Activated T-cell treated with anti-CD3 and anti-CD28 coated beads, Interleukin-2, amount 50 U/mL, for 24 hours (primary cell): ENCODE data around the gene ADARB2.
"Not testable (repeated sequence)": the region's sequence is repeated elsewhere in the genome, so short reads cannot be mapped to it uniquely, and the experiment has no call there.

Experiments used
- DNase-seq: peaks from one replicate; pipeline ENCODE4 v3.0.0-alpha.2; 2020
- H3K27ac Mint-ChIP-seq: 2 replicates; pipeline ENCODE4 v1.8.0; 2020; ENCODE audit warnings: mild to moderate bottlenecking, mixed read lengths
- H3K27me3 Mint-ChIP-seq: 2 replicates; pipeline ENCODE4 v1.8.0; 2020; ENCODE audit warnings: mixed read lengths
- H3K36me3 Mint-ChIP-seq: 2 replicates; pipeline ENCODE4 v1.8.0; 2020; ENCODE audit warnings: low read depth, mixed read lengths
- H3K4me1 Mint-ChIP-seq: 2 replicates; pipeline ENCODE4 v1.8.0; 2020; ENCODE audit warnings: low read depth, mixed read lengths
- H3K4me3 Mint-ChIP-seq: 2 replicates; pipeline ENCODE4 v1.8.0; 2020; ENCODE audit warnings: mild to moderate bottlenecking, moderate library complexity, mixed read lengths
- H3K9me3 Mint-ChIP-seq: 2 replicates; pipeline ENCODE4 v1.8.0; 2020; ENCODE audit warnings: mixed read lengths

Gene ADARB2

GRCh38 chr10:1544929-1545328 is 192.4 kb downstream of the ADARB2 start:
- H3K4me1 Mint-ChIP-seq, result no peaks in the 10 kb centered on the region
- H3K4me3 Mint-ChIP-seq, result no peak overlapping the region
- no peaks in the 10 kb centered on the region for H3K27me3 Mint-ChIP-seq
- no peak overlapping the region for H3K27ac Mint-ChIP-seq
- H3K9me3 Mint-ChIP-seq, result no peaks in the 10 kb centered on the region
- no peak for DNase-seq
- no peaks in the 10 kb centered on the region for H3K36me3 Mint-ChIP-seq

GRCh38 chr10:1544209-1544673 is 193.1 kb downstream of the ADARB2 start:
- no peaks in the 10 kb centered on the region for H3K36me3 Mint-ChIP-seq
- no peaks in the 10 kb centered on the region for H3K4me1 Mint-ChIP-seq
- no peaks in the 10 kb centered on the region for H3K9me3 Mint-ChIP-seq
- no peaks in the 10 kb centered on the region for H3K27me3 Mint-ChIP-seq
- DNase-seq, result no peak
- no peak overlapping the region for H3K27ac Mint-ChIP-seq
- no peak overlapping the region for H3K4me3 Mint-ChIP-seq

- no peaks in the 10 kb centered on the region for H3K9me3 Mint-ChIP-seq
- no peak overlapping the region for H3K27ac Mint-ChIP-seq
- no peak for DNase-seq
- no peaks in the 10 kb centered on the region for H3K27me3 Mint-ChIP-seq
- no peak overlapping the region for H3K4me3 Mint-ChIP-seq
- no peaks in the 10 kb centered on the region for H3K36me3 Mint-ChIP-seq
- H3K4me1 Mint-ChIP-seq, result no peaks in the 10 kb centered on the region
Measured at GRCh38 chr10:1543596-1543995, 193.7 kb downstream of the ADARB2 start.

- H3K36me3 Mint-ChIP-seq, result no peaks in the 10 kb centered on the region
- no peak overlapping the region for H3K4me3 Mint-ChIP-seq
- H3K9me3 Mint-ChIP-seq, result no peaks in the 10 kb centered on the region
- H3K27me3 Mint-ChIP-seq, result no peaks in the 10 kb centered on the region
- no peak overlapping the region for H3K27ac Mint-ChIP-seq
- no peaks in the 10 kb centered on the region for H3K4me1 Mint-ChIP-seq
- DNase-seq, result no peak
Measured at GRCh38 chr10:1542941-1543340, 194.4 kb downstream of the ADARB2 start.

- H3K4me1 Mint-ChIP-seq, result no peaks in the 10 kb centered on the region
- no peaks in the 10 kb centered on the region for H3K9me3 Mint-ChIP-seq
- no peak overlapping the region for H3K4me3 Mint-ChIP-seq
- no peak for DNase-seq
- no peaks in the 10 kb centered on the region for H3K36me3 Mint-ChIP-seq
- no peaks in the 10 kb centered on the region for H3K27me3 Mint-ChIP-seq
- H3K27ac Mint-ChIP-seq, result no peak overlapping the region
Measured at GRCh38 chr10:1540144-1540543, 197.2 kb downstream of the ADARB2 start.

GRCh38 chr10:1539216-1539615 is 198.1 kb downstream of the ADARB2 start:
- no peaks in the 10 kb centered on the region for H3K4me1 Mint-ChIP-seq
- no peaks in the 10 kb centered on the region for H3K9me3 Mint-ChIP-seq
- peaks cover 3% of the 10 kb centered on the region for H3K27me3 Mint-ChIP-seq
- H3K36me3 Mint-ChIP-seq, result no peaks in the 10 kb centered on the region
- H3K4me3 Mint-ChIP-seq, result no peak overlapping the region
- no peak overlapping the region for H3K27ac Mint-ChIP-seq
- no peak for DNase-seq

GRCh38 chr10:1538531-1539061 is 198.7 kb downstream of the ADARB2 start:
- no peak overlapping the region for H3K27ac Mint-ChIP-seq
- H3K27me3 Mint-ChIP-seq, result peaks cover 3% of the 10 kb centered on the region

GRCh38 chr10:1538121-1538520 is 199.2 kb downstream of the ADARB2 start:
- Mint-ChIP-seq H3K27ac (no peak overlapping the region), H3K27me3 (peaks cover 3% of the 10 kb centered on the region), H3K4me3 (no peak overlapping the region), H3K9me3 (no peaks in the 10 kb centered on the region), H3K4me1 (no peaks in the 10 kb centered on the region), H3K36me3 (no peaks in the 10 kb centered on the region)
- DNase-seq, result no peak

More at GRCh38 chr10:1538531-1539061, 198.7 kb downstream of the ADARB2 start:
- H3K36me3 Mint-ChIP-seq, result no peaks in the 10 kb centered on the region
- no peak for DNase-seq
- H3K4me1 Mint-ChIP-seq, result no peaks in the 10 kb centered on the region
- no peak overlapping the region for H3K4me3 Mint-ChIP-seq
- no peaks in the 10 kb centered on the region for H3K9me3 Mint-ChIP-seq

GRCh38 chr10:1537449-1537848 is 199.9 kb downstream of the ADARB2 start:
- H3K27ac Mint-ChIP-seq, result not testable (repeated sequence)

GRCh38 chr10:1536341-1536740 is 201.0 kb downstream of the ADARB2 start:
- Mint-ChIP-seq H3K27ac (no peak overlapping the region), H3K27me3 (peaks cover 6% of the 10 kb centered on the region), H3K9me3 (no peaks in the 10 kb centered on the region), H3K4me1 (no peaks in the 10 kb centered on the region), H3K4me3 (no peak overlapping the region), H3K36me3 (no peaks in the 10 kb centered on the region)
- DNase-seq, result no peak

More at GRCh38 chr10:1537449-1537848, 199.9 kb downstream of the ADARB2 start:
- DNase-seq, H3K36me3 Mint-ChIP-seq, H3K4me1 Mint-ChIP-seq, H3K9me3 Mint-ChIP-seq, H3K4me3 Mint-ChIP-seq, H3K27me3 Mint-ChIP-seq: not testable (repeated sequence)

- H3K27me3 Mint-ChIP-seq, result peaks cover 13% of the 10 kb centered on the region
- no peak for DNase-seq
- H3K27ac Mint-ChIP-seq, result no peak overlapping the region
- no peaks in the 10 kb centered on the region for H3K9me3 Mint-ChIP-seq
- H3K4me1 Mint-ChIP-seq, result no peaks in the 10 kb centered on the region
- no peaks in the 10 kb centered on the region for H3K36me3 Mint-ChIP-seq
- no peak overlapping the region for H3K4me3 Mint-ChIP-seq
Measured at GRCh38 chr10:1535301-1535965, 201.9 kb downstream of the ADARB2 start.

GRCh38 chr10:1534820-1535219 is 202.5 kb downstream of the ADARB2 start:
- Mint-ChIP-seq H3K4me3 (no peak overlapping the region), H3K4me1 (no peaks in the 10 kb centered on the region), H3K9me3 (no peaks in the 10 kb centered on the region), H3K27me3 (peaks cover 19% of the 10 kb centered on the region), H3K36me3 (no peaks in the 10 kb centered on the region), H3K27ac (no peak overlapping the region)
- no peak for DNase-seq

- Mint-ChIP-seq H3K4me3 (no peak overlapping the region), H3K36me3 (no peaks in the 10 kb centered on the region), H3K9me3 (no peaks in the 10 kb centered on the region), H3K27ac (no peak overlapping the region), H3K27me3 (peaks cover 24% of the 10 kb centered on the region), H3K4me1 (no peaks in the 10 kb centered on the region)
- no peak for DNase-seq
Measured at GRCh38 chr10:1532636-1533035, 204.7 kb downstream of the ADARB2 start.

GRCh38 chr10:1531883-1532597 is 205.3 kb downstream of the ADARB2 start:
- Mint-ChIP-seq H3K9me3 (no peaks in the 10 kb centered on the region), H3K36me3 (no peaks in the 10 kb centered on the region), H3K27me3 (peaks cover 24% of the 10 kb centered on the region), H3K4me1 (no peaks in the 10 kb centered on the region), H3K27ac (no peak overlapping the region), H3K4me3 (no peak overlapping the region)
- DNase-seq, result no peak

GRCh38 chr10:1530871-1531517 is 206.3 kb downstream of the ADARB2 start:
- no peak for DNase-seq
- Mint-ChIP-seq H3K4me3 (no peak overlapping the region), H3K4me1 (no peaks in the 10 kb centered on the region), H3K27ac (no peak overlapping the region), H3K9me3 (no peaks in the 10 kb centered on the region), H3K27me3 (peaks cover 24% of the 10 kb centered on the region), H3K36me3 (no peaks in the 10 kb centered on the region)
